ENCODE results near the gene ALLC.
"Not testable (repeated sequence)": the region's sequence is repeated elsewhere in the genome, so short reads cannot be mapped to it uniquely, and the experiment has no call there.

Gene ALLC

GRCh38 chr2:3657881-3658280 is at the start of gene ALLC:
Gene ALLC, plus strand, starts transcription at chr2:3658200. Its CDS starts 12,958 bp downstream, at chr2:3671158.
- DNase-seq: no peak

- DNase-seq: no peak
Measured at GRCh38 chr2:3608373-3609278, 49.4 kb upstream of the ALLC start.

- peak; percentile 37 for DNase-seq
Measured at GRCh38 chr2:3609279-3609673, 48.7 kb upstream of the ALLC start.

GRCh38 chr2:3610415-3610814 is 47.6 kb upstream of the ALLC start:
- DNase-seq: no peak

- no peak for DNase-seq
Measured at GRCh38 chr2:3610881-3611505, 47.0 kb upstream of the ALLC start.

GRCh38 chr2:3611589-3611988 is 46.4 kb upstream of the ALLC start:
- no peak for DNase-seq

- no peak for DNase-seq
Measured at GRCh38 chr2:3612639-3613523, 45.1 kb upstream of the ALLC start.

- DNase-seq: no peak
Measured at GRCh38 chr2:3613524-3613905, 44.5 kb upstream of the ALLC start.

- DNase-seq: not testable (repeated sequence)
Measured at GRCh38 chr2:3614743-3615142, 43.3 kb upstream of the ALLC start.

- DNase-seq: not testable (repeated sequence)
Measured at GRCh38 chr2:3615541-3616200, 42.3 kb upstream of the ALLC start.

GRCh38 chr2:3616435-3617197 is 41.4 kb upstream of the ALLC start:
- not testable (repeated sequence) for DNase-seq

GRCh38 chr2:3617198-3617890 is 40.7 kb upstream of the ALLC start:
- DNase-seq: no peak

- no peak for DNase-seq
Measured at GRCh38 chr2:3618367-3618766, 39.6 kb upstream of the ALLC start.

GRCh38 chr2:3619033-3619432 is 39.0 kb upstream of the ALLC start:
- no peak for DNase-seq

GRCh38 chr2:3619661-3620060 is 38.3 kb upstream of the ALLC start:
- not testable (repeated sequence) for DNase-seq

GRCh38 chr2:3620834-3621233 is 37.2 kb upstream of the ALLC start:
- DNase-seq: no peak

- DNase-seq: no peak
Measured at GRCh38 chr2:3622967-3623366, 35.0 kb upstream of the ALLC start.

GRCh38 chr2:3624059-3624794 is 33.8 kb upstream of the ALLC start:
- no peak for DNase-seq

GRCh38 chr2:3625186-3625585 is 32.8 kb upstream of the ALLC start:
- DNase-seq: no peak

- DNase-seq: no peak
Measured at GRCh38 chr2:3626118-3626811, 31.7 kb upstream of the ALLC start.
